GM19238 (cell line): ENCODE results near the gene PHTF2.
"Not testable (repeated sequence)": the region's sequence is repeated elsewhere in the genome, so short reads cannot be mapped to it uniquely, and the experiment has no call there.

Source experiments
- DNase-seq: peaks from one replicate; pipeline ENCODE4 v3.0.0; 2011; ENCODE audit warnings: low spot score; ENCODE audit not compliant: insufficient read length

PHTF2 gene

DNA sequence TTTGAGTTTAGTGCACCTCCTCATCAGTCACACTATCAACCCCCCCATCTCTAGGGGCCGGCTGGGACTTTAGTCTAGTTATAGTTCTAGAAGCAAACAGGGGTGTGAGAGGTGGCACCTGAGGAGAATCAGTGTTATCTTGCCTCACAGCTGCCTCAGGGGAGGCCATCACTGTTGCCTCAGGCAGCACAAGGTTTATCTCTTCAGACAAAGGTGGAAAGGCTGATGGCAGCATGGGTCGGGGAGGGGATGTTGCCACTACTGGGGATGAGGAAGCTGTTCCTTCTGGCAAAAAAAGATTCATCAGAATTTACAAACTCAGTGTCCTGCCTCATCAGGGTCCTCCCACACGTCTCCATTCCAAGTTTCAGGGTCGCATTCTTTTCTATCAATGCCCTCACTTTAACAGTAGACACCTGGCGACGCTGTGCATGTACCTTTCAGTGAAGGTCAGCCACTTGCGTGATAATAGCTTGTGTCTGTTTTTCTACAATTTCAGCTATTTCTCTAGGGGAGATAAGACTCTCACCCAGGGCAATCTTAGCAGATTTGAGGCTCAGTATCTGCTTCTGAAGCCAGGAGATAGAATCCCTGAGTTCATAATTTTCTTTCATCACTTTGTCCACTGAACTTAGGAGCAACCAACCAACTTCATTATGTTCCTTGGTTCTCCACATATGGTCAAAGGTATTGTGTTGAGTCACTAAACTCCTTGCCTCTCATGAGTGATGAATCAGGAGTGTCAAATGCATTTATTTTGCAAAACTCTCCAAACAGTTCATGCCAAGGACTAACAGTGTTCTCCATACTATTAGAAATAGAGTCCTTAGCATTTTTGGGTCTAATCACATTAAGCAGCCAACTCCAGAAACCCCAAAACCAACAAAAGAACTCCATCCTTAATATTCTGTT lies 75.1 kb downstream of the PHTF2 start:
- DNase-seq: not testable (repeated sequence)

DNA sequence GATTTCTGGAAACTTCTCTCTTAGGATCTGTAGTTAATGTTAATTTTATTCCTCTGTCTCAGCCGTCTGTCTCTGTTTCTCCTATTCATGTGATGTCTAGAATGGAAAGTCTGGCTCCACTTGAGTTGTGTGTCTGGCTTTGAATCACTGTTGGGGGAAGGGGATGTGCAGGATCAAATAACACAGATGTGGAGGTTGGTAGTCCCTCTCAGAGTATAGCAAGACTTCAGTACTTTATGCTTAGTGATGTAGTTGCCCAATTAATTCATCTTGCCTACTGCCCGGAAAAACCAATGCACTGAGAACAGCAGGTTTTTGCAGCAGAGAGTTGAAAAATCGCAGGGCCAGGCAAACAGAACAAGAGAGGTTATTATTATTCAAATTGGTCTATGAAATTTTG lies 79.2 kb downstream of the PHTF2 start:
- no peak for DNase-seq

DNA sequence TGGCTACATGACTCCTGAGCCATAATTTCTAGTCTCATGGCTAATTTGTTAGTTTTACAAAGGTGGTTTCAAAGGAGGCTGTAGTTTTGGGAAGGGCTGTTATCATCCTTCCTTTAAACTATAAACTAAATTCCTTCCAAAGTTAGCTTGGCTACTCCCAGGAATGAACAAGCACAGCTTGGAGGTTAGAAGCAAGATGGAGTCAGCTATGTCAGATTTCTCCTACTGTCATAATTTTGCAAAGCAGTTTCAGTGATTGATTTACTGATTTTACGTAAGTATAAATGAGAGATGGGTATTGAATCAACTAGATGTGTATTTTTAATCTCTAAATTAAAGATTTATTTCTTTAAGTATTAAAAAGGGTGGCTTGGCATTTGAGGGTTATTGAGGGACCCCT lies 79.9 kb downstream of the PHTF2 start:
- DNase-seq: no peak

DNA sequence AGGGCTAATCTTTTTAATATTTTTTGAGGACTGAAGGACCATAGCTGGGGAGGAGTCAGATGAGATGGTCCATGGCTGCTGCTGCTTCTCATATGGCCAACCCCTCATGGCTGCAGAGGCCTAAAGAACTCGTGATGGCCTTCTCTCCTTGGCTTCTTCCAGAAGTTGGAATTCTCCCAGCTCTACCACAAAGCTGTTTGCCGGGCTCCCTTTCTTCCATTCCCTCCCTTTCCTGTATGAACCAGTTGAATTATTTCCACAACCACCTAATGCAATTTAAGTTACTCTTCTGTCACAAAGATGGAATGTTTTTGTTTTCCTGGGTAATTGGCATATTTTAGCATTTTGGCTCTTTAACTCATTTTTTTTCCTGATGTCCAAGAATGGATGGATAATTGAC lies 80.7 kb downstream of the PHTF2 start:
- DNase-seq: no peak

DNA sequence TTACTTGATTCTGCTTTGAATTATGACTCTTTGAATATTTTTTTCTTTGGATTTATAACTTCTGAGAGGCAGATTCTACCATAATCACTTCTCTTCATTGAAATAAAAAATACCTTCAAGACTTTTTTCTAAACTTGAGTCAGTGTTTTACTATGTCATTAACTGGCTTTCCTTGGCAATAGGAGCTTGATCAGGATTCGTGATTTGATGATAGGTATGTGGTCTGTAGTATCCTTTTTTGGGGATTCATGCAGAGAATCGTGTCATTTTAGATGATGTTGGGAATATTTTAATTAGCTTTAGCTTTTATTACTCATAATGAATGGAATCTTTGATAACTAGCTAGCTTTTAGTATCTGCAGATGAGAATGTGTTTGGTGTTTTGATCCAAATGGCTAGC lies 83.3 kb downstream of the PHTF2 start:
- DNase-seq: no peak

DNA sequence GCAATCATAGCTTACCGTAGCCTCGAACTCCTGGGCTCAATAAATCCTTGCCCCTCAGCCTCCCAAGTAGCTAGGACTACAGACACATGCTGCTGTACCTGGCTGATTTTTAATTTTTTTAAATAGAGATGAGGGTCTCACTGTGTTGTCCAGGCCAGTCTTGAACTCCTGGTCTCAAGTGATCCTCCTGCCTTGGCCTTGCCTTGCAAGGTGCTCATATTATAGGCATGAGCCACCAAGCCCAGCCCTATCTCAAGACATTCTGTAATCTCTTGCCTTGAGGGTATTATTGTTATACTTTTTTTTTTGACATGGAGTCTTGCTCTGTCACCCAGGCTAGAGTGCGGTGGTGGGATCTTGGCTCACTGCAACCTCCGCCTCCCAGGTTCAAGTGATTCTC lies 86.6 kb downstream of the PHTF2 start:
- DNase-seq: no peak

DNA sequence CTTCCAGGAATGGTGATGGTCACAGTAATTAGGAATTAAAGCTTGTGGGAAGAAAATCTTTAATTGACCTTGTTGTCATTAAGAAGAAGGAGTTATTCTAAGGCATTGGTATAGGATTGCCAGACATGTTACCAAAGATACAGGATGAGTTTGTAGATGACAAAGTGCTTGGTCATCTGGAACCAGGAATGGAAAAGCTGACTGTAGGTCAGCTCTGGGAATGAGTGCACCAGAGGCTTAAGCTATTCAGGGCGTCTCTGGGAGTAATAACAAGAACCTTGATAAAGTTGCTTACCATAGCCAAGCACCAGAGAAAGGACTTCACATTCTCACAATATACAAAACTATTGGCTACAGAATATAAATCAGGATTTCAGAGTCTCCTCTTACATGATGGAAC lies 89.0 kb downstream of the PHTF2 start:
- no peak for DNase-seq

DNA sequence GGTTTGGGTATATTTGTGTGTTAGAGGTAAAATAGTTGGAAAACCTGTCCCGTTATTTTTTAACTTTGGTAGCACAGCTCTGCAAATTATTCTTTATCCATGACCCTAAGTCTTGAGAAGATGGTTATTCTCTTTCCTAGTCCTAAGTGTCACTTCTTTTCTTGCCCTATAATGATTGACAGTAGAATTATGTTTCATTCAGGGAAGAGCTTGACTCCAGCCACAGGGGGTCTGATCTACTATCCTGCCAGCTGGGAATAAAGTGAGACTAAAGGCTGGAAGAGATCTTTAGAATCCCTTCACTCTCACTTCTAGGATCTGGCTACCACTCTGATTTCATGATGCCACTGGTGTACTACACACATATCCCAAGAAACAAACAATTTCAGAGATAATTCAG lies 90.4 kb downstream of the PHTF2 start:
- no peak for DNase-seq

DNA sequence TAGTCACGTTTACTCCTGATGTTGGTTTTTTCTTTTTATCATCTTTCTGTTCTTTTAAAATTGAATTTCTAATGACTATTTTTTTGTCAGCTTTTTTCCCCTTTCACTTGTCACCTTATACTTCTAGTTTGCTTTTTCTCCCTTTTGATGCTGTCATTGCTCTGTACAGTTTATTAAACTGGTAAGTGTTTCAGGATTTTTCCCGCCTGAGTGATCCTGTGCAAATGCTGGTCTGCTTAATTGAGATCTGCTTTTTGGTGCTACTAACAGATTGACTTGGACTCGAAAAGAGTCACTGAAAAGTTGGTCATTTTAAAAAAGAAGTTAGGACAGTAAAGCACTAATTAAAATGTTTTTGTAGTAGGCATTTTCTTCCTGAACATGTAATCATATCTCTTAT lies 95.2 kb downstream of the PHTF2 start:
- no peak for DNase-seq

DNA sequence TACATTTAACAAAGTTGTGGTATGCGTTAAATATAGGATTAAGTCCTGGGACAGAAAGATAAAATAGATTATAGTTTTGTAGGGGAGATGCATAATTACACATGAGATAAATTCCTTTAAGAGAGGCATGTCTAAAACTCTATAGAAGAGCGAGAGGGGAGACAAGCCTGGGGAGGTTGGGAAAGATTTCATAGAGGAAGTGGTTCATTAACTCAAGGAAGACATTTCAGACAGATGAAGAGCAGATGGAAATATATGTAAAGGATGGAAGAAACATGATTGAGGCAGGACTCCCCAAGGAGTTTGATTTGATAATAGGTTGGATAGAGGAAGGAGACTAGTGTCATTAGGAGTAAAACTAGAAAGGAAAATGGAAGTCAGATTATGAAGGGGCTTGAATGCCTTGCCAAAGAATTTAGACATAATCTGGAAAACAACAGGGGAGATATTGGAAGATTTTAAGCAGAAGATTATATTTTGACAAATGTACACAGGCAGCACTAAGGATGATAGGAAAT lies 96.1 kb downstream of the PHTF2 start:
- no peak for DNase-seq

DNA sequence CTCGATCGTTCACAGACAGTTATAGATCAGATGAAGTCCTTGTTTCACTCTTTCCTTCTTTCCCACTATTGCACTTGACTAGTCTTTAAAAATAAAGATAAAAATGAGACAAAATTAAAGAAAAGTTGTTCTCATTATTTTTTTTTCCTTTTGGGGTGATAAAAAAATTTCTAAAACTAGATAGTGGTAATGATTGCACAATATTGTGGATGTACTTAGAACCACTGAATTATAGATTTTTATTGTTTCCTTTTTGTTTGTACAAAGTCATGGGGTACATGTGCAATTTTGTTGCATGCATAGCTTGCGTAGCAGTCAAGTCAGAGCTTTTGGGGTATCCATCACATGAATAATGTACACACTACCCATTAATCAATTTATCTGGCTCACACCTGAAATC lies 97.3 kb downstream of the PHTF2 start:
- DNase-seq: no peak

DNA sequence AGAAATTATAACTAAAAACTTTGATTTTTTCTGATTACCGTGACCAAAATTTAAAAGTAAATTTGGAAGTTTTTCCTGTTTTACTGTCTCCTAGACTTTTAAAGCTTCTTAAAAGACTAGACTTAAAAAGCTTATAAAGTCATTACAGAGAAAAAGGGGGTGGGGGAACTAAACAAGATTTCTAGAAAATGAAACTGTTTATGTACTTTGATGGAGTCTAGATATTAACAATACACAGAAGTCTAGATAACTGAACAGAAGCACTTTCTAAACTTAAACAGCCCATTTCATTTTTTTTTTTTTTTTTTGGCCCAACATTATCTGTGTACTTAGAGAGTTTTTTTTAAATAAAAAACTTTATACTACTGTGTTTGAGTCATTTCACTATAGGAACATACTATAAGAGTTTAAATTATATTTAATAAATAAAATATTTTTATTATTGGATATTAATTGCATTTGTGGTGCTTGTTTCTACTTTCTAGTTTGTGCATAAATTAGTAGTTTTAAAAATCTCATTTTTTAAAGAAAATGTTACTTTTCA lies 98.5 kb downstream of the PHTF2 start:
- no peak for DNase-seq

DNA sequence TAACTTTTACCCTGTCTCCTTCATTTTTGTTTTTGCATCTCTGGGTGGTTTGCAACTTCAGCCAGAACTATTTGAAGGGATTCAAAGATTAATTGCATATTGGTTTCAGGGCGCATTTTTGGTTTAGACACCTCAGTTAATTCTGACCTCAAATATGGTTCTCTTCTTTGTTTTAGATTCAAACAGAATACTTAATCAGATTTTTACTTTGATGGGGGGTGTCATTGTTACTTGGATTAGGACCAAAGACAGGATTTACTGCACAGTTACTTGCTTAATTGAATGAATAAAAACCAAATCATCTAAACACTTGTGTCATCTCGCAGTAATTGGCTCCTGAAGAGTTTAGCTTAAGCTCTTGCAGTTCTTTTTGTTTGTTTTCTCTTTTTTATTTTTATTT lies 100.9 kb downstream of the PHTF2 start:
- no peak for DNase-seq

DNA sequence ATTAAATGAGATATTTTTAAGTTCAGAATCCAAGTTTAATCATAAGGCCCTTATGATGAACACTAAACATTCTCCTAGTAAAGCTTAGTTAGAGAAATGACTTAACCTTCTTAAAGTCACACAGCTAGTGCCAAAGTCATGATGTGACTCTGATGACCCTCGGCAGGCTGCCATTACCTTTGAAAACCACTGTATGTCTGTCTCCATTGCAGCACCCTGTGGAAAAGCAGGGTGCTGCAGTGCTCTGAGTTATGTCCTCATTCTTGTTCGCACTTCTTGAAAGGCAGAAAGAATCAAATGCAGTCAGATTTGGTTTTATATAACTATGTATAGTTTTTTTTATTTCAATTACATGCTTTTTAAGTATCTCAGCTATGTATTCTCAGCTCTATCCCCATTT lies 105.0 kb downstream of the PHTF2 start:
- no peak for DNase-seq

DNA sequence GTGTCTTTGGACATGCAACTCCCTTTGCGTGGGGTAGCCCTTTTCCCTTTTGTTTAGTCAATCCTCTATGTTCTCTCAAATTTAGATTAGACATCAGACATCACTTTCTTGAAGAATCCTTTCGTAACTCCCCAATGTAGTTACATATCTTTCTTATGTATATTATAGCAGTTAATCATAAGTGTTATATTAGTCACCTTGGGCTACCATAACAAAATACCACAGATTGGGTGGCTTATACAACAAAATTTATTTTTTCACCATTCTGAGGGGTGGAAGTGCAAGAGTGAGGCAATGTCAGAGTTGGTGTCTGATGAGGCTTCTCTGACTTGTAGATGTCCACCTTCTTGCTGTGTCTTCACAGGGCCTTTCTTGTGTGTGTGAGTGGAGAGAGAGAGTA lies 105.7 kb downstream of the PHTF2 start:
- no peak for DNase-seq

DNA sequence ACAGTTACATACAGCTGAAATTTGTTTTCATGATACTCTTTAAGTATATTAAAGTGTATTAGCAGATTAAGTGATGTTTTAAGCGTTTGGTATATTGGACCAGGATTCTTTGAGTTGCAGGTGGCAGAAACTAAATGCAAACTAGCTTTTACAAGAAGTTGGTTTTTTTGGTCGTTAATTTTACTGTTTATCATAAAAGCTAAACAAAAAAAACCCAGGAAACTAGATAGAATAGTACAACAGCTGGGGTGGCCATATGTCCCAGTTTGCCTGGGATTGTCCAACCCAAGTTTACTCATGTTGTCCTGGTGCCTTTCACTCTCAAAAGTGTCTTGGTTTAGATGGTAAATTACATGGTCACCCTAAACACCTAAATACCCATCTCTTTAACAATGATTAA lies 108.7 kb downstream of the PHTF2 start:
- no peak for DNase-seq

DNA sequence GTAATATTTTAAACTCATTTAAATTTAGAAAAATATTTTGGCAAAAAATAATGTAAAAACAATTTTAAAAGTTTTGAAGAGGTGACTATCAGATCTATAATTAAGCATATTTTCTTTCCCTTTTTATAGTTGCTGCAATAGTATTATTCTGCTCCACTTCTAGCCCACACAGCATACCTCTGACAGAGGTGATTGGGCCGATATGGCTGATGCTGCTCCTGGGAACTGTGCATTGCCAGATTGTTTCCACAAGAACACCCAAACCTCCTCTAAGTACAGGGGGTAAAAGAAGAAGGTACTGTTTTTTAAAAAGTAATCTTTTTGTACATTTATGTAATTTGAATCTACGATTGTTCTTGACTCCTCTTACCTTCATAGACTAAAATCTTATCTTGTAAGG lies 110.1 kb downstream of the PHTF2 start:
- no peak for DNase-seq

DNA sequence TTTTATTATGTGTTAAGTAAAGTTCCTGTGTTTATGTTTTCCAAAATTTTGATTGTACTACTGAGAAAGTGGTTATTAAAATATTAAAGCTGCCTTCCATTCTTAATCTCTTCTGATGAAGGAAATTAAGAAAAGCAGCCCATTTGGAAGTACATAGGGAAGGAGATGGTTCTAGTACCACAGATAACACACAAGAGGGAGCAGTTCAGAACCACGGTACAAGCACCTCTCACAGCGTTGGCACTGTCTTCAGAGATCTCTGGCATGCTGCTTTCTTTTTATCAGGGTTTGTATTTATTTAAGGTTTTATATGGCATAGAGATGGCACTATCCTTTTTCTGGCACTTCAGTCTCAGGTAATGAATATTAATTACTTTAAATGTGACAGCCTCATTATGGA lies 111.6 kb downstream of the PHTF2 start:
- no peak for DNase-seq

DNA sequence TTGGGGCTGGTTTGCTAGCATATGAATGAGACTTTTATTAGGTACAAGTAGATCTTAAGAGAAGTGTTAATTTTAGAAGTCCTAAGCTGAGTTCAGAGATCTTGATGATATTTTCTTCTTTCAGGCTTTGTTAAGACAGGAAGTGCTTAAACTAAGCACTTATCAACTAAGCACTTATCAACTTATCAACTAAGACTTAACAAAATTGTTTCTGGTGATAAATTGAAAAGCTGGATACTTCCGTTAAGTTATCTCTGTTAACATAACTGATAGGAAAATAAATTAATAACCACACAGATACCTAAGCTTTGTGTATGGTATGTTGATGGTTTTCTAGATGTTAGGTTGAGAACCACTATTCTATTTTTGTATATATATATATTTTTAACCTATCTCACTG lies 113.7 kb downstream of the PHTF2 start:
- DNase-seq: no peak

DNA sequence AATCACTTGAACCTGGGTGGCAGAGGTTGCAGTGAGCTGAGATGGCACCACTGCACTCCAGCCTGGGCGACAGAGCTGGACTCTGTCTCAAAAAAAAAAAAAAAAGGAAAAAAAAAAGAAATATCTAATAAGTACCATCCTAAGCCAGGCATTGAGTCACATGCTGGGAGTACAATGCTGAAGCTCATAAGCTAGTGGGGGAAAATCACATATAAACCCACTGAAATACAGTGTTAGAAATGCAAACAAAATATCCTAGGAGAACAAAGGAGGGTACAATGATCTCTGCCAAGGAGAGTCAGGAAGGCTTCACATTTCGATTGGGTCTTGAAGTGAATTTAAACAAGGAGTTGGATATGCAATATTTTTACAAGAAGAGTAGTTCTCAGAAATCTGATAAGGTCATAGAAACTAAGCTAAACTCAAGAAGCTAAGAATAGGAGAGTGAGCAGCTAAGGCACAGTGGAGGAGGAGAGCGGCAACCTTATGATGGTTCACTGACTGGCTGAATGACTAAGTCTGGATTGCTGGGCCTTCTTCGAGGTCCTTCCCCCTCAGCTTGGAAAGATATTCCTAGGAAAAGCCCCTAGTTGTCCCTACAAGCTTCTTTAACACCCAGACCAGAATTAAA lies 115.5 kb downstream of the PHTF2 start:
- DNase-seq: no peak

DNA sequence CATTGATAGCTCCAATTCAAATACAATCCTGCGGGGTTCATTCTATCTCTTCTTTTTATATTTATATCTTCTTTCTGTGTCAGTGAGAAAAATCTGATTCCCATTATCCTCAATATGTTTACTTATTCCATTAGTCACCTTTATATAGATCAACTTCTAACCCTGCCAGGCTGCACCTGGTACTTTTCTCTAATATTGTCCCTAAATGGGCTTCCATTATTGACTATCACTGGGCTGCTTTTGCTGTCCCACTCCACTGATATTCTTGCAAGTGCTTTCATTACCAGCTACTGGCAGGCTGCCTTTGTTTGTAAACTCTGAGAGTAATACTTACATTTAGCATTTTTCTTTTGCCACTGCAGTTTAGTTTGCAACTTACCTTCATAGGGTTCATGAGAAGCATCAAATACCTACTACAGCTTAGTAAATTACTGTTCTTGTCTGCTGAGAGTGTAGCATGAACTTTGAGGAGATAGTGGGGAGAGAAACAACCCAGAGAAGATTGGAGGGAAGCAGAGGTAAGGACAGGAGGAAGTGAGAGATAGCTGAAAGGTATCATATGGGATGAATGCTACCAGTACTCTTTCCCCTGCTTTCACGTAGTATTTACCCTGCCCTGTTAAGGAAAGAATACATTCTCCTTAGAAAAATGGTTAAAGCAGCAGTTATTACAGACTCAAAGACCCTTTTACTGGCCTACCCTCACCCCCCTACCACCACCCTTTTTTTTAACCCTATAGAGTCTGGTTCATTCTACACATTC lies 119.1 kb downstream of the PHTF2 start:
- no peak for DNase-seq

DNA sequence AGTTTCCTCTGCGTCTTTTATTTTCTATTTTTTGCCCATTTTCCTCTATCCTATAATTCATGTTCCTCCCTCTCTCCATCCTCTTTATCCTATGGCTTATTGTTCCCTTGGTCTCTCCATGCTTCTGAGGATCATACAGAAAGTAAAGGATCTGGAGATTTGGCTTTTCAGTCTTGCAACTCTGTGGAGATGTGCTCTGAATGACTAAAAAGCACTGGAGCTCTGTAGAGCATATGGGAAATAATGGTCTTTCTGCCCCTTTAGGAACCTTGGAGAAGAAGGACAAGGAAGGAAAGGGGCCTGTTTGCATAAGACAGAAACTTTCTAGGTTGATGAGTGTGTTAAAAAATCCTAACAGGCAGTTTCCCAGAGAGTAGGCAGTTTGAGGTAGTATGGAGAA lies 120.1 kb downstream of the PHTF2 start:
- DNase-seq: no peak
